Stimulated activated CD4-positive, alpha-beta T cell treated with anti-CD3 and anti-CD28 coated beads, Interleukin-12 subunit alpha, Interleukin-12 subunit beta, amount 100 ng/mL, for 24 hours (primary cell): ENCODE measurements around the gene L3HYPDH.

ENCODE experiments used
- DNase-seq, 2 experiments: peaks; one replicate each; pipeline ENCODE4 v3.0.0-alpha.2; 2020; ENCODE audit warnings: low read depth in 2 of 2

The L3HYPDH gene

DNA sequence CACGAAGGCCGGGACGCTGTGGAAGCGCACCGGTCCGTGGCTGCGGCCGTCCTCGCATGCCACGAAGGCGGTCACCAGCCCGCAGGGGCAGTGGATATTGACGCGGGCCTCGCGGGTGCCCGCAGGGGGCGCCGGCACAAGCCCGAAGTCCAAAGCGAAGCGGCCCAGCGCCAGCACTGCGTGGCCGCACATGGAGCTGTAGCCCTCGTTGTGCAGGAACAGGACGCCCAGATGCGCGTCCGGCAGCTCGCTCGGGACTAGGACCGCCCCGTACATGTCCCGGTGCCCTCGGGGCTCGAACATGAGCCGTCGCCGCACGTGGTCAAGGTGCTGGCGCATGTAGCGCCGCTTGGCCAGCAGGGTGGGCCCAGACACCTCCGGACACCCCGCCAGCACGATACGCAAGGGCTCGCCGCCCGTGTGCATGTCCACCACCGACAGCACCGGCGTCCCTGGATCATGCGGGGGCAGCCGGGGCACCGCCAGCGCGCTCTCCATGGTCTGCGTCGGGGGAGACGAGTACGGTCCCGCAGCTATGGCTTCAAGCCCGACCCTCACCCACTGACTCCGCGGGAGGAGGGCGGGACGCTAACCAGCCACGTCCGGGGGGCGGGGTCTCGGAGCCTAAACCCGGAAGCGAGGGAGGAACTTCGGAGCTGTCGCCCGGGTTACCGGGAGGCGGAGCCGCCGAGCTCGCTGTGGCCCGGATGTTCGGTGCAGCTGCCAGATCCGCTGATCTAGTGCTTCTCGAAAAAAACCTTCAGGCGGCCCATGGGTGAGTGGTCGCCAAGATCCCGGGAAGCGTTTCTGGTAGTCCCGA lies at the start of gene L3HYPDH, which contains the start of gene JKAMP:
Gene L3HYPDH, minus strand, starts transcription at position 590 of the 820 bp plus-strand sequence. Its CDS starts 92 bp downstream, at position 498.
Gene JKAMP, plus strand, starts transcription at position 699 of the 820 bp plus-strand sequence. Its CDS starts 73 bp downstream, at position 772.
- DNase-seq, result peak; percentile 94 to 98

DNA sequence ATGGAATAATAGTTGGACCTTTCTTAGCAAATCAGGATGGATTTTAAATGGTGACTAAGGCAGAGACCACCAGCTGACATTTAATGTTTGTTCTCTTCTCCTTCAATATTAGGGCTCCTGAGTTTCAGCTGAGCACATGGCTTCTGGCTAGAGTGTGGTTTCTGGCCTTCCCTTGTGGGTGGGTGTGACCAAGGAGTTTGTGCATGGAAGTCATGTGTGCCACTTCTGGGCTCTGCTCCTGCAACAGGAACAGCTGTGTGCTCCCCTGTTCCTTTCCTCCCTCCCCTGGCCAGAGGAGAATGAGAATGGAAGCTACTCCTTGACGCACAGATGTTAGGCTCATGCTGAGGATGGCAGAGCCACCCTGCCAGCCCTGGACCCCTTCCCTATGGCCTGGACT lies 48.2 kb upstream of the L3HYPDH start:
- DNase-seq, result no peak

DNA sequence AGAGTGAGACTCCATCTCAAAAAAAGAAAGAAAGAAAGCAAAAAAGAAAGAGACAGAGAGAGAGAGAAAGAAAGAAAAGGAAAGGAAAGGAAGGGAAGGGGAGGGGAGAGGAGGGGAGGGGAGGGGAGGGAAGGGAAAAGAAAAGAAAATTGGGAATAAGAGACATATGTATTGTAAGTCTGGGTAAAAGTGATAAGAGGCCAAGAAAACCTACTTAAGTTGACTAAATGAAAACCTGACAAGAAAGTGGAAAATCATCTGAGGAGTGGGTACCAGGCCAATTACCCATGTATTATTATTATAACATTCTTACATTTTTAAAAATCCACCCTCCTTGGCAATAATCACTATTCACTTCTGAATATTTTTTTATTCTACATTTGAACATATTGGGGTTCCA lies 46.1 kb upstream of the L3HYPDH start:
- no peak for DNase-seq

DNA sequence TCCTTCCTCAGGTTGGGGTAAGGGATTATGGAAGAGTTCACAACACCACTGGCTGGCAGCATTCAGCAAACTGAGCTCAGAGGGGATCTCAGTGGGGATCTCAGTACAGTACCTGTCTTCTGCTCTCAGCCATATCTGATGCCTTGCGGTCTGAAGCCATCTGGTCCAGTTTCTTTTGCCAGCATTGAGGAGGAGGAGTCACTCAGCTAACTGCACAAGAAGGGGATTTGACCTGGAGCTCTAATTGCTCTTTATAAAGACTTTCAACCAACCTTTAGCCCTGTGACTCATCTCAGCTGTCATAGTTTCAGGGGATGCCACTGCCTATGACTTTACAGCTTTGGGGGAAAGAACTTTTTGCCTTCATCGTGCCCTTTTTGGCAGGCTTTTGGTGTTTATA lies 45.0 kb upstream of the L3HYPDH start:
- no peak for DNase-seq

DNA sequence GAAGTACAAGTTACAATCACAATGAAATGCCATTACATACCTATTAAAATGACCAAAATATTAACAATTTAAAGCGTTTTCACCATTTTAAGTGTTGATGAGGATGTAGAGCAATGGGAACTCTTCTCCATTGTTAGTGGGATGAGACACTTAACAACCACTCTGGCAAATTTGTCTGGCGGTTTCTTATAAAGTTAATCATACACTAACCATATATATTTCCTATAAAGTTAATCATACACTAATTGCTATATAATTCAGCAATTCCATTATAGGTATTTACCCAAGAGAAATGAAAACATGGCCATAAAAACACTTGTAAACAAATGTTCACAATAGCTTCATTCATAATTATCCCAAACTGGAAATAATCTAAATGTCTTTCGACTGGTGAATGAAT lies 36.0 kb upstream of the L3HYPDH start:
- DNase-seq, result no peak

DNA sequence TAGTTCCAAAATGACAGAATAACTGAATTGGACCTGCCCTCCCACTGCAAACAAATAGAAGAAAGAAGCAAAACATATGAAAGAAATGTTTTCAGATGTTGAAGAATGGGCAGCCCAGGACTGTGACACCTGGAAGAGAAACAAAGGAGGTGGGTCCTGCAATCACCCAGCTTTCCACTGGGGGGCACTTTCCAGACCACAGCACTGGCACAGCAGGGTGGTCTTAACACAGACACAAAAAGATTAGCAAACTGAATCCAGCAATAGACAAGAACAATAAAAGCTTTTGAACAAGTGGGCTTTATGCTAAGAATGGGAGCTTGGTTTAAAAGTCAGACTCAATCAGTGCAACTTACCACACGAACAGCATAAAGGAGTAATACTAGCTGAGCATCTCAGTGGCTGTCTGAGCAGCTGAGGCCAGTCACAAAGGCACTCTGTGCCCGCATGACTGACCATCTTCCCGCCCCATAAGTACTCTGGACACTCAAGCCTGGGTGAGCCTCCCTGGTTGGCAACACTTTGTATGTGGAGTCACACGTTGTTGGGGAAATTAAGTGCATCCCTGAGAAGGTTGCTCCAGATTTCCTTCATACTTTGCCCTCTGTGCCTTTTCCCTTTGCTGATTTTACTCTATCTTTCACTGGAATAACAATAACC lies 27.8 kb upstream of the L3HYPDH start:
- no peak for DNase-seq

DNA sequence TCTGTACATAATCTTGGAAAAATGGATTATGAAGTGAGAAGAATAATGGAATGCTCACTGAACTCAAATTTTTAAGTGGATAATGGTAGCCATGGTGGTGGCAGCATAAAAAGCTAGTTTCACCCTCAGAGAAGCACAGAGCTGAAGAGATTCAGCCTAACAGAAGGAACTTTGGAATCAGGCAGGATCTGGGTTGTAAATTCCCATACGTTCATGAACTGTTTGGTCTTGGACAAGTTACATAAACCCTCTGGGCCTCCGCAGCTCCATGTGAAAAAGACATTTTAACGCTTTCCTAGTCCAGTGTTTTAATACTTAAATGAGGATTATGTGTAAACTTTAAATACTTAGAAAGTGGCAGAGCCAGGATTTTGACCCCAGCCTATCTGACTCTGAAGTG lies 26.8 kb upstream of the L3HYPDH start:
- DNase-seq, result no peak

DNA sequence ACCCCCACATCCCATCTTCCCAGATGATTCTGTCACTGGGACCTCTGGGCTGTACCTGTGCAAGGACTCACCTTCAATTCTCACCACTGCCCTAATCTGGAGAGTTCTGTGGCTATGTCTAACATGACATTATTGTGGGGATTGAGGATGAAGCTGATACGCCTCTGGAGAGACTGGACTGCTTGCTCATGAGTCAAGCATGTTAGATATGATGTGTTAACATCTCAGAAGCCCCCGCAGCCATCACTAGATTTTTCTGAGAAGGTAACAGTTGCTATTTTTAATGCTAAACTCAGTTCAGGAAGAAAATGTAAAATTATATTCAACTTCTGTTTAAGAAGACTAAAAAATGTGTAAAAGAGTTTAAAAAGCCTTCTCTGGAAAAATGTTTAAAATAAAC lies 25.8 kb upstream of the L3HYPDH start:
- DNase-seq, result no peak

DNA sequence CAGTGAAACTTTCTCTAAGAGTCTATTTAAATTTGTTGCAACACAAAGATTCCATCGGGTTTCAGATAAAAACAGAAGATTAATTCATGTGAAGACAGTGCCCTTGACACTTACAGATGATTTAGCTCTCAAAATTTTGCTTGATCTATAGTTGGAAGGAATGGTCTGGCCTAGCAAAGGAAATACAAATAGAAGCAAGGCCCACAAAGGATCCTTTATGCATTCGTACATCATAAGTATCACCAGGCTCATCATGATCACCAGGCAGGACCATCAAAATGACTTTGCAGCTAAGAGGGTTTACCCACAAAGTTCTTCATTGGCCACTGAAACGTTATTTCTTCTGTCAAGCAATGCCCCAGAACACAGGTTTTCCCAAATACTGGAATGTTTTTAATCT lies 24.9 kb upstream of the L3HYPDH start:
- DNase-seq, result no peak

DNA sequence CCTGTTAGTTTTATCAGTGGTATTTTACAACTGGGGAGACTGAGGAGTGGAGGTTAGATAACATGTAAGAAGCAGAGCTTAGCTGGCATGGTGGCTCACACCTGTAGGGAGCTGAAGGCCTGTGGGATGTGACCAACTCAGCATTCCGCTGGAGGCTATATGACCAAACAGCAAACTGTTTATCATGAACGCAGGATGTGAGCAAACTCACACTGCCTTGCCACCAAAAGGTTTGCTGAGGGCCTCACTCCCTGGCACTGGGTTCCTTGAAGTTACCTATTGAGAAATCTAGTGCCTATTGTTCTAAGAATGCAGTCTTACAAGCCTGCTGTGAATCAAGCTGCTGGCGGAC lies 23.5 kb upstream of the L3HYPDH start:
- no peak for DNase-seq

DNA sequence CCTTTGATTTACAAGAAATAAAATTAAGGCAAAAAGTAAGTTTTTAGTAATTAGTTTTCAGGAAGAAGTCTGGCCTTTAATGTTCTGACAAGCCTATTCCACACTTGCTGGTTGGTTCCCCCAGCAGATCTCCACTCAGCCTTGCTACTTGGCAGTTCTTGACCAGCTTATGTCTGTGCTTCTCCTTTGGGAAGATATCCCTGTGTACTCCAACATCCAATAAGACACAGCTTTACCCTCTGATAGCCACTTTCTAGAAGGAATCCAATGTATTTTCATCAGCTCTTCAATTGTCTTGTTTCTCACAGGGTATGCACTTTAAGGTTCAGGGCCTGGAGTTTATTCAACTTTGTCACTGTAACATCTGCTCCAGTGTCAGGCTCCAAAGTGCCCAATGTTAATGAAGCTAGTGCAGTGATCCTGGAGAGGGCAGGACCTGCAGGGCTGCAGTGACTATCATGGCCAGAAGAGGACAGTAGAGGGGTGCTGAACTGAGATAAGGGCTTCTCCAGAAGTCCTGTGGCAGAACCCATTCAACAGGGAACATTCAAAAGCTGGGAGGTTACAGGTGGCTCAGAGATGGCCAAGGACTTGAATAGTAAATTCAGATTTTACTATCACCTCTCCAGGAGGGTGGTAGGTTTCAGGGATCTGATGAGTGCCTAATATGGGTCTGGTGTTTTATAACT lies 23.0 kb upstream of the L3HYPDH start:
- peak in 1 of 2 experiments; percentile 49 for DNase-seq

DNA sequence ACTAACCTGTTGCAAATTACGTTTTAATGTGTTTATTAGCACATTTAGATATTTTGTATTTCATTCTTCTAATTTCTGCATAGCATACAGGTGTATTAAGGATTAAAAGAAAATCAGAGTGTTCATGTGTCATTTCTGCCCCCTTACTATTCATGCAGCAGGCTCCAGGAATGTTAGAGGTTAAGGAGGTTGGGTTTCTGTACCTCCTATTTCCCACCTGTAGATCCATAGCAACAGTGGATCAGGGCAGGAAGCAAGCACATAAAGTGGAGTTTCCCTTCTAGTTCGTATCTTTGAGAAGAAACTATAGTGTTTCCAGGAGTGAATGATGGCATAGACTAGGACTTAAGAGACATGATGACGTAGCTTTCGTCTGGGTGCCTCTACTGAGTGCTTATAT lies 19.0 kb upstream of the L3HYPDH start:
- no peak for DNase-seq

DNA sequence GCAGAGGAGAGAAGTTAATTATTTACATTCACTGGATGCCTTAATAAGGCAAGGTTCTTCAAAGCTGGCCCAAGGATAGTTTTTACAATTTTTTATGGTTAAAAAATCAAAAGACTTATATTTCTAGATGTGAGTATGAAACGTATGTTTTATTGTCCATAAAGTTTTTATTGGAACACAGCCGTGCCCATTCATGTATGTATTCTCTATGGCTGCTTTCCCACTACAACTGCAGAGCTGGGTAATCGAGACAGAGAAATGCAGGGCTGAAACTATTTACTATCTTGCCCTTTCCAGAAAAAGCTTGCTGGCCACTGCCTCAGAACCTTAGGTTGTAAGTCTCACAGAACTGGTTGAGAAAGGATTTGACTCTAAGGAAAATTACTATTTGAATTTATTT lies 16.5 kb upstream of the L3HYPDH start:
- DNase-seq, result no peak

DNA sequence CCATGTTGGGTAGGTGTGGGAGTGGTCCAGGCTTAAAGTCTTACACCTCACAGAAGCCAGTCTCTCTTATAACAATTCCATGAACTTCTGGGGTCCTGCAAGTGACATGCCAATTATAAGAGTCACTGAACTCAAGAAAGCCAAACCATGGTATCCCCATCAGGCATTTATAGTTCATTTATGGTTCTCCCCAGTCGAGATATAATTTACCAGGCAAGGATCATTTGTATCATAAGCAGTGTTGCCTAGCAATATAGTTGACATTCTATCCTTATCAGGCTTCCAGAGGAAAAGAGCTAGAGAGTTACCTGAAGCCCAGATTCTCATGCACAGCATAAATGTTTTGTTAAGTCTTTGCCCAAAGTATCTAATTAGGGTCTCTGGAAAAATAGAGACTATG lies 8.2 kb upstream of the L3HYPDH start:
- DNase-seq, result no peak

DNA sequence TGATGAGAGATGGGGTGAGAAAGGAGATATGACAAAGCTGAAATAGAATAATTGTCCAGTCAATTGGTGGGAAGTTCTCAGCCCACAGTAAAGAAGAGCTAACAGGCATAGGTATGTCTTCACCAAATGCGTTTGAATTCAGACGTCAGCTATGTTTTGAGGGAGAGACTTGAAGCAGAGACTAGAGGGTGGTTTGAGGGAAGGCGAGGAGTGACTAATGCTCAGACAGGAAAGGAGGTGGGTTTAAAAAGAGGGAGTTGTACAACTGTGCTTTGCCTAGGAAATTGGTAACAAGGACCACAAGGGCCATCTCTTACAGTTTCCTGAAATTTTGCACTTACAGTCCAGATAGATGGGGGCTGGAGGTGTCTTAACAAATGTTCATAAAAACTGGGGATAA lies 6.5 kb upstream of the L3HYPDH start:
- DNase-seq, result no peak

DNA sequence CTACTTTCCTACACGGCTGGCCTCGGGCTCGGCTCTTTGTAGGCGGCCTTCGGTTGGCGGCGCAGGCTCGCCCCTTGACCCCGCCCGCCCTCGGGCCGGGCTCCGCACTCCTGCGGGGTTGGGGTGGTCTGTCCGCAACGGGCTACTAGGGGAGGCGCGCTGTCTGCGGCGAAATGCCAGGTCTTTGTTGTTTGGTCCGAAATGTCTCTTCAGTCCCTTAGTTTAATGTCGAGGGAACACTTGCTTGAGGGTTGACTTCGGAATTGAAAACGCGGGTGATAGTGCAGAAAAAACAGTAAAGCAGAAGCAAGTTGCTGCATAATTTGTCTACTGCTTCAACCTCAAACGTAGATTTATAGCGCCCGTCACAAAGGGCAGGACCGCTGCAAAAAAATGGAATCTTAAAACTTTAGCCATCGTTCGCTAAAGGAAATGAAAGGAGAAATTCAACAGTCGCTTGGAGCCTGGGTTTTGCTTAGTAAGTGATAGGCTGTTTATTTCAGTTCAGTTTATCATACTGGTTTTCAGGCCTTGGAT lies 499 bp upstream of the L3HYPDH start:
- no peak for DNase-seq

DNA sequence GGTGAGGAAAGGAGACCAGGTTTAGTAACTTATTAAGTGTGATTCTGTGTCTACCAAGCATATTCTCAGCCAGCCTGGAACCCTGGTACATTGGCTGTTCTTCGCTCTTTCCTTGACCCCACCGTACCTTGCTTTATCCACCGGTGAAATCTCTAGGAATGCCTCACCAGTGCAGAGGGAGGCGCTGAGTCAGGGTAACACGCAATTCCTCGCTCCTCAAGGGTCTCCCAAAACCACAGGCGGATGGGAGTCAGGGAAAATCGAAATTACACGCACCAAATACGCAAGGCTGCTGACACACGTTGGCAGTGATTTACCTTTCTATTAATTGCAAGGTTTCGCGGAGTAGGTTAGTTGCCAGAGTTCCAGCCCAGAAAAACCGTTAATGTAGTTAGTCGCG lies 845 bp downstream of the L3HYPDH start:
- no peak for DNase-seq

DNA sequence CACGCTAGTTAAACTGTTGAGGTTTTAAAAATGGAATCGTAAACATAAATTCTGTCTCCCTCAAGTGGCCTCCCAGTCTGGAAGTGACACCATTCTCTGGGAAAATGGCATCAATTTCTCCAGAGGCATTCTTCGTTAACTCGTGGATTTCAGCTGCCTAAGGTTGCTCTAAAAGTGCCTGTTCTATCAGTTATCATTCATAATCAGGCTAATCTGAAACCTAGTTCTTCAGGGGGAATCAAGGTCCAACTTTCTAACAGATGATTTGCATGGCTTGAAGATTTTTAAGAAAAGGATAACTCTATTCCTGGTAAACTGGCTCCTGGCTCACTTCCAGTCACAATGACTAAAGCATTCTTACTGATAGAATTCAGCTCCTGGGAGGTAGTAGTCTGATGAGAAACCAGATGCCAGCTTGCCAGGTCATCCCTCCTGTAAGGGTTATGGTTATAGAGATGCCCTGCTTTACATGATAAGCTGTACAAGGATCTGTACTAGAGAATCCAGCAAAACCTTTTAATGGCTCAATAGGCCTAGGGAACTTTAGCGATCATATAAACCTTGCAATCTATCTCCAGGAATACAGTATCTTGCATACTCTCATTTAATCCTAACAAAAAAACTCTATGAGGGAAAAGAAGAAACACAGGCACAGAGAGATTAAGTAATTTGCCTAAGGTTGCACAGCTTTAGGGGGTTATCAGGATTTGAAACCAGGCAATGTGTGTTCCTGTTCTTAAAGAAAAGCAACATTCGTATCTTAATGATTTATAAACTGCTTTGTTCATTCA lies 1.5 kb downstream of the L3HYPDH start:
- DNase-seq, result no peak

DNA sequence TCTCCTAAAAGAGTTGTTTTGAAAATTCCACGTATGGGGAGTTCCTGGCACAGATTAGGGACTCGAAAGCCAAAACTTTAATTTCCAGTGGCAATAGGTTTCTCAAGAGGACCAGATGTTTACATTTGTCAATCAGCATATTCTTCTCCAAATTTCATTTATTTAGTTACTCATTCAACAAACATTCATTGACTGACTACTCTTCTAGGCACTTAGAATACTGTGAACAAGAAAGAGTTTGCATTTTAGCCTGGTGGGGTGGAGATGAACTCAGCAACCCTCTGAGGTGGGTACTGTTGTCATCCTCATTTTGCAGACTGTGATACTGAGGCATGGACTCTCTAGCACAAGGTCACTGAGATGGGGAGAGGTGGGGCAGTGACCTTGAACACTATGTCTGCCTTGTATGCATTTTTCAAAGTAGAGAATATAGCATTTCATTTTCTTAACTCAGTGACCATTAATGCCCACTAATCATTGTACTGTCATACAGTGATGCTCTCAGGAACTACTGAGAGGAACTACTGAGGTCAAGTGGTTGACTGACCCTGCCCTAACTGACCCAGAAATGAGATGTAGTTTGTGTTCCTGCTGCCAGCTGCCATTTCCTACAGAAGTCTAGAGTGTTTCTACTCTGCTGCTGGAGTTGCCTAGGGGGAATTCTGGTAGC lies 2.2 kb downstream of the L3HYPDH start:
- no peak for DNase-seq

DNA sequence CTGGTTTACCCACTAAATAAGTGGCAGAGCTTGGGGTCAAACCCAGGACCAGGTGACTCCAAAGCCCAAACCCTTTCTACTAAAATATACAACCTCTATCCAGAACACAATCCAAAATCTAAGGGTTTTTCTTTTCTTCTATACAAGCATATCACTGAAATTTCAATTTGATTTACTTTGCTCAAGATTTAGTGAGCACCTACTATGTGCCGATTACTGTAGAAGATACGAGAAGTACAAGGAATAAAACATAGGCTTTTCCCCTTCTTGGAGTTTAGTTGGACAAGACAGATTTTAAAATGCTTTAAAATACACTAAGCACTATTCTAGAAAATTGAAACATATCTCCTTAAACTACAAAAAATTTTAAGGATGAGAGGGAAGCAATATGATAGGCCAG lies 2.8 kb downstream of the L3HYPDH start:
- no peak for DNase-seq

DNA sequence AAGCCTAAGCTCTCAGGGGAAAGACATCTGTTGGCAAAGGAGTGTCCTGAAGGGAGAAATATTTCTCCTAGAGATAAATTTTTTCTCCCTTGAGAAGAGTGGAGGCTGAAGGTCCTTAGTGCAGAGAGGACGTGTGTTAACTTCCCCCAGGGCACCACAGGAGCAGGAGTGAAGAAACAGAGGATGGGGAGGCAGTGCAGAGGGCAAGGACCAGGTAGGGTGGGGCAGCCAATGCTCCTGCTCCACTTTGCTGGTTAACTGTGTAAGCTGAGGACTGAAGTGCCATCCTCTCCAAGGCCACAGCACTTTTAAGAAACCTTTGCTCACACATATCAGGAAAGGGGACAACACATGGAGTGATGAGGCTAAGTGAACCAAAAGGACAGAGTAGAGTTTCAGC lies 4.0 kb downstream of the L3HYPDH start:
- no peak for DNase-seq
